G401.6 (cell line): Measurements from ENCODE around the gene OR2T27.
"Not testable (repeated sequence)": the region's sequence is repeated elsewhere in the genome, so short reads cannot be mapped to it uniquely, and the experiment has no call there.

Source experiments
- FAIRE-seq: peaks from 2 replicates; lab custom pipeline; 2012; peaks lifted over from hg19 to GRCh38; lab: Jason Lieb, UNC

OR2T27 gene

GRCh38 chr1:248639652-248640051 lies 15.7 kb downstream of the OR2T27 start:
- FAIRE-seq = not testable (repeated sequence)

GRCh38 chr1:248636612-248637011 lies 18.7 kb downstream of the OR2T27 start:
- not testable (repeated sequence) for FAIRE-seq

GRCh38 chr1:248634991-248635390 lies 20.3 kb downstream of the OR2T27 start, which contains the start of gene OR2T11:
Gene OR2T11, minus strand, starts transcription at chr1:248635091. Its CDS starts 7,963 bp downstream, at chr1:248627128.
- not testable (repeated sequence) for FAIRE-seq

GRCh38 chr1:248631354-248632008 lies 23.8 kb downstream of the OR2T27 start:
- FAIRE-seq = no peak

- FAIRE-seq = no peak
Measured at GRCh38 chr1:248630551-248630950, 24.8 kb downstream of the OR2T27 start.

GRCh38 chr1:248627971-248628844 lies 27.1 kb downstream of the OR2T27 start:
- FAIRE-seq = no peak

GRCh38 chr1:248625971-248626370 lies 29.4 kb downstream of the OR2T27 start:
- FAIRE-seq = no peak

GRCh38 chr1:248625166-248625565 lies 30.2 kb downstream of the OR2T27 start:
- FAIRE-seq = no peak

GRCh38 chr1:248622570-248623001 lies 32.7 kb downstream of the OR2T27 start:
- FAIRE-seq = peak; percentile 76

GRCh38 chr1:248621770-248622169 lies 33.6 kb downstream of the OR2T27 start:
- no peak for FAIRE-seq

GRCh38 chr1:248618878-248619277 lies 36.5 kb downstream of the OR2T27 start:
- FAIRE-seq = no peak

- FAIRE-seq = no peak
Measured at GRCh38 chr1:248618119-248618518, 37.2 kb downstream of the OR2T27 start.

- no peak for FAIRE-seq
Measured at GRCh38 chr1:248613742-248614141, 41.6 kb downstream of the OR2T27 start.

GRCh38 chr1:248611883-248612414 lies 43.4 kb downstream of the OR2T27 start:
- FAIRE-seq = no peak

- no peak for FAIRE-seq
Measured at GRCh38 chr1:248610301-248610700, 45.0 kb downstream of the OR2T27 start.
